Stimulated activated CD8-positive, alpha-beta memory T cell treated with anti-CD3 and anti-CD28 coated beads, Interleukin-7, amount 100 ng/mL, for 1 hour (primary cell): ENCODE results near the gene MARCHF3.
"Not testable (repeated sequence)": the region's sequence is repeated elsewhere in the genome, so short reads cannot be mapped to it uniquely, and the experiment has no call there.

Experiments
- DNase-seq, 2 donors: peaks; one replicate each; pipeline ENCODE4 v3.0.0-alpha.2; 2020; ENCODE audit warnings: low read depth in 2 of 2

The MARCHF3 gene

GRCh38 chr5:127046343-127047072 is 16.1 kb upstream of the MARCHF3 start:
- DNase-seq = no peak

- DNase-seq = no peak
These were observed 12.2 kb upstream of the MARCHF3 start for GRCh38 chr5:127042593-127042992.

GRCh38 chr5:127041571-127041970 is 11.2 kb upstream of the MARCHF3 start:
- DNase-seq = no peak

- no peak for DNase-seq
These were observed 10.6 kb upstream of the MARCHF3 start for GRCh38 chr5:127040796-127041520.

- DNase-seq = no peak
These were observed 8.2 kb upstream of the MARCHF3 start for GRCh38 chr5:127038550-127038949.

GRCh38 chr5:127031863-127032232 is 1.5 kb upstream of the MARCHF3 start:
- no peak for DNase-seq

GRCh38 chr5:127031147-127031862 is 947 bp upstream of the MARCHF3 start:
- no peak for DNase-seq

- peak in 1 of 2 donors; percentile 8 for DNase-seq
These were observed 638 bp downstream of the MARCHF3 start for GRCh38 chr5:127029581-127030258.

- no peak for DNase-seq
These were observed 1.4 kb downstream of the MARCHF3 start for GRCh38 chr5:127028822-127029457.

- DNase-seq = no peak
These were observed 2.8 kb downstream of the MARCHF3 start for GRCh38 chr5:127027539-127027938.

- no peak for DNase-seq
These were observed 4.2 kb downstream of the MARCHF3 start for GRCh38 chr5:127026166-127026565.

- no peak for DNase-seq
These were observed 4.9 kb downstream of the MARCHF3 start for GRCh38 chr5:127025467-127025866.

- DNase-seq = no peak
These were observed 5.5 kb downstream of the MARCHF3 start for GRCh38 chr5:127024821-127025220.

GRCh38 chr5:127023552-127024191 is 6.7 kb downstream of the MARCHF3 start:
- not testable (repeated sequence) for DNase-seq

GRCh38 chr5:127022846-127023245 is 7.5 kb downstream of the MARCHF3 start:
- no peak for DNase-seq

- no peak for DNase-seq
These were observed 10.4 kb downstream of the MARCHF3 start for GRCh38 chr5:127019928-127020327.

GRCh38 chr5:127016722-127017121 is 13.6 kb downstream of the MARCHF3 start:
- DNase-seq = not testable (repeated sequence)

GRCh38 chr5:127015716-127016115 is 14.6 kb downstream of the MARCHF3 start:
- DNase-seq = no peak

- no peak for DNase-seq
These were observed 15.8 kb downstream of the MARCHF3 start for GRCh38 chr5:127014573-127014972.

GRCh38 chr5:127013407-127013806 is 17.0 kb downstream of the MARCHF3 start:
- no peak for DNase-seq

- no peak for DNase-seq
These were observed 17.4 kb downstream of the MARCHF3 start for GRCh38 chr5:127012916-127013315.
